SJSA1 (cell line): ENCODE measurements around the gene FBXO44. TPM values are rescaled to one million over a fixed set of nuclear protein-coding genes. Genes with fewer than 3 reads are reported as not detected.

ENCODE experiments used
- DNase-seq, 2 experiments: peaks; one replicate each; pipeline ENCODE4 v3.0.0-alpha.2; 2015 to 2020; ENCODE audit warnings: low spot score in 2 of 2, low read depth in 1 of 2
- H3K27ac ChIP-seq: fragments of 250-450 bp; sonication (Bioruptor Pico); 2 replicates; pipeline ENCODE4 v1.5.1; 2020; ENCODE audit warnings: mild to moderate bottlenecking, moderate library complexity
- H3K27me3 ChIP-seq: fragments of 250-450 bp; sonication (Bioruptor Pico); replicated peaks from 2 replicates; pipeline ENCODE4 v1.5.1; 2020; ENCODE audit warnings: mild to moderate bottlenecking, moderate library complexity
- H3K36me3 ChIP-seq: fragments of 250-450 bp; sonication (Bioruptor Pico); 2 replicates; pipeline ENCODE4 v1.5.1; 2020; ENCODE audit warnings: mild to moderate bottlenecking
- H3K4me1 ChIP-seq: fragments of 250-450 bp; sonication (Bioruptor Pico); replicated peaks from 2 replicates; pipeline ENCODE4 v1.6.1; 2021; ENCODE audit warnings: mild to moderate bottlenecking
- H3K4me3 ChIP-seq: fragments of 250-450 bp; sonication (Bioruptor Pico); 2 replicates; pipeline ENCODE4 v1.5.1; 2020; ENCODE audit warnings: mild to moderate bottlenecking
- H3K9me3 ChIP-seq: fragments of 250-450 bp; sonication (Bioruptor Pico); replicated peaks from 2 replicates; pipeline ENCODE4 v1.5.1; 2020; ENCODE audit warnings: mild to moderate bottlenecking
- total RNA-seq: library from RNA; depleted of rRNA; stranded (reverse); fragments of >200 nt; shearing (Covaris generic); gene quantifications from 2 replicates; pipeline ENCODE4 v1.2.3, GENCODE V29; 2014

Gene FBXO44
- total RNA-seq, 1 experiment from 2014 or later = 3.2 TPM

DNA sequence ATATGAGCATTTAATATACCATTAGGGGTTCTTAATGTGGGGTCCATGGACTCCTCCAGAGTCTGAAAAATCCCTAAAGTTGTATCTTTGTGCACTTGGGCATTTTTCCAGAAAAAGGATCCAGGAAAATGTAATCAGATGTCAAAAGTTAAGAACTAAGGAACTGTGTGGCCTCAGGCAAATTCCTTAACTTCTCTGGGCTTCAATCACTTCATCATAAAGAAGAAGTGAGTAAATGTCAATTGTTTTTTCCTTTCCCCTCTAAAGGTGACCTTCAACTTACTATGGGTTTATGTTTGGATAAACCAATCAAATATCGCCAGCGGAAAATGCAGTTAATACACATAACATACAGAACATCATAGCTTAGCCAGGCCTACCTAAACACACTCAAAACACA lies 23.8 kb downstream of the FBXO44 start:
- DNase-seq = no peak
- Histone ChIP-seq H3K4me3 (no peak overlapping the region), H3K36me3 (peaks cover 44% of the 10 kb centered on the region), H3K9me3 (no peaks in the 10 kb centered on the region), H3K27me3 (no peaks in the 10 kb centered on the region; the same call in 1 of the 2 replicates), H3K27ac (no peak overlapping the region), H3K4me1 (peaks cover 5% of the 10 kb centered on the region; the same call in 1 of the 2 replicates)

DNA sequence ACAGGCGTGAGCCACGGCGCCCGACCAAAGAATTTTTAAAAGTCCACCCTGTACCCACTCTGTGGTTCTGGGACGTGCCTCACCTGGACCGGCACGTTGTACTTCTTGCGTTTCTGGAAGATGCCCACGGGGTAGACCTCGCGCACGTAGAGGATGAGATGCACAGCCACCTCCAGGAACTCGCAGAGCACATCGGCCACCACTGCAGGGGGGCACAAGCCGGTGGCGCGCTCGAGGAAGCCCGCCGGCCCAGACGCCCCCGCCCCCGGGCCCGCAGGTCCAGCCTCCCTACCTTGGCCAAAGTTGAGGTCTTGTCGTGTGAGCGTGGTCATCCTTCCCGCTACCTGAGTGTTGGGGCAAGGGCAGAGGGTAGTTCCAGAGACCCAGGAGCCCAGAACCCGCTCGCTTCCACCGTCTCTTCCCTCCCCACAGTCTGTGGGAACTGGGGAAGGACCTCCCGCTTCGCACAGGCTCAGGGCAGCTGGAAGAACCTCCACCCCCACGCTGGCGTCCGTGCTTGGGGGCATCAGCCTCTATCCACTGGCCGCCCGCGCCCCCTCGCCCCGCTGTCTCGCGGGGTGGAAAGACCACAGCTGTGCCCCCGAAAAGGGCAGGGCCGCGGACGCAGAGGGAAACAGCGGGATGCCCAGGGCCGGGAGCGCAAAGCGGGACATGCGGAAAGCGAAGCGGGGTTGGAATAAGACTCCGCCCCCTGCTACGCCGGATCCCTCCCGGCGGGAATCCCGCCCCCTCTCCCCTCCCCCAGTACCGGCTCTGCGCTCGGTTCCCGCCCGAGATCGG lies 25.8 kb downstream of the FBXO44 start:
- Histone ChIP-seq H3K4me1 (peaks cover 5% of the 10 kb centered on the region; the same call in 1 of the 2 replicates), H3K36me3 (peaks cover 27% of the 10 kb centered on the region), H3K9me3 (no peaks in the 10 kb centered on the region), H3K27me3 (peaks cover 3% of the 10 kb centered on the region; the same call in 1 of the 2 replicates), H3K4me3 (peak overlapping the region; percentile 75), H3K27ac (peak overlapping the region; percentile 75)
- peak in 1 of 2 experiments; percentile 72 for DNase-seq

DNA sequence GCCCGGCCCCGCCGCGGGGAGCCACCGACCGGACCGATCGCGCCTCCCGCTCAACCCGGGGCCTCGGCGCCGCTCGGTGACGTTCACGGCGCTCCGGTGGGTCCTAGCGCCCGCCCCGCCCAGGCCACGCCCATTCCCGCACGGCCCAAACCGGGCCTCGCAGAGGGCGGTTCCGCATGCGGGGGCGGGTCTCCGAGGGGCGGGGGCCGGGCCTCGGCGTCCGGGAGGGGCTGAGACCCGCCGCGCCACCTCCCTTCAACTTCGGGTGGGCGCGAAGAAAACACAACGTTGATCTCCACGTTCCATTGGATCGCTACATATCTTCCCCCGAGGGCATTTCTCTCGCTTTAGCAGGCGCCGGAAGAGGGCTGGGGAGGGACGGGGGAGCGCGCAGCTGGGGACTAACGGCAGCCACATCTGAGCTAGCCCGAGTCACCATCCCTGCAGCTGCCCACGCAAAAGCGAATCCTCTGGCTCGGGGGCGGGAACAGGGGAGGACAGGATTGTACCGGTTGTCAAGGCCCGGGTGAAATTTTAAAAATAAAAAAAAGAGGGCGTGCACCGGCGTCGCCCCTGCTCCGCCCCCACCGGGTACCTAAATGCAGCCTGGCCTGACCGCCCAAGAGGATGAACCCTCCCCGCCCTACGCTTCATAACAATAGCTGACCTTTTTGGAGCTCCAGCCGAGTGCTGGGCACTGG lies 26.5 kb downstream of the FBXO44 start, which contains the start of gene MAD2L2:
Gene MAD2L2, minus strand, starts transcription at position 78 of the 701 bp plus-strand sequence. CDS start 547 bp downstream, outside the sequence.
- peaks cover 5% of the 10 kb centered on the region; the same call in 1 of the 2 replicates for H3K4me1 ChIP-seq
- H3K27me3 ChIP-seq = peaks cover 3% of the 10 kb centered on the region; the same call in 1 of the 2 replicates
- peaks cover 21% of the 10 kb centered on the region for H3K36me3 ChIP-seq

DNA sequence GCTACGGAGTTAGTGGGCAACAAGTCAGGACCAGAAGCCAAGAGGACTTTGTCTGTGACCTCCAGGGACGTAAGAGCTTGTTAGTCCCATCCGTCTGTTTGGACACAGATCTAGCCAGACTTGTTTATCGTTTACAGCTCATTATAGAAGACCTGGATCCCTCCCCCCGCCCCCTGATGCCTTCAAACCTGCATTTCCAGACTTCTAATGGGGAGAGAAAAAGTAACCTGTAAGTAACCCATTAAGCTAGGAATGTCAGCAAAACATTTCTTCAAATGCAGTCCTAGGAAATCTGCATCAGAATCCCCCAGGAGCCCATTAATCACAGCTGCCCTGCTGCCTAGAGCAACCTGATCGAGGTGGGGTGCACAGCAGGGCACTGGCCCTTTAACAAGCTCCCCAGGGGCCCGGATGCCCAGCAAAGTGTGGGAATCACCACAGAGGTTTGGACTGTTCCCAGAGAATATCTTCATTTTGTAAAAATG lies 27.7 kb downstream of the FBXO44 start:
- no peak overlapping the region for H3K27ac ChIP-seq
- DNase-seq = no peak
- H3K36me3 ChIP-seq = peaks cover 11% of the 10 kb centered on the region
- H3K27me3 ChIP-seq = peaks cover 3% of the 10 kb centered on the region; the same call in 1 of the 2 replicates
- no peaks in the 10 kb centered on the region for H3K9me3 ChIP-seq
- no peak overlapping the region for H3K4me3 ChIP-seq
- peaks cover 5% of the 10 kb centered on the region; the same call in 1 of the 2 replicates for H3K4me1 ChIP-seq

More for the DNA sequence above, 26.5 kb downstream of the FBXO44 start, which contains the start of gene MAD2L2:
- peak; percentile 85 to 88 for DNase-seq
- Histone ChIP-seq H3K27ac (peak within 1 kb of the TSS; percentile 75), H3K4me3 (peak within 1 kb of the TSS; percentile 75), H3K9me3 (no peaks in the 10 kb centered on the region)

DNA sequence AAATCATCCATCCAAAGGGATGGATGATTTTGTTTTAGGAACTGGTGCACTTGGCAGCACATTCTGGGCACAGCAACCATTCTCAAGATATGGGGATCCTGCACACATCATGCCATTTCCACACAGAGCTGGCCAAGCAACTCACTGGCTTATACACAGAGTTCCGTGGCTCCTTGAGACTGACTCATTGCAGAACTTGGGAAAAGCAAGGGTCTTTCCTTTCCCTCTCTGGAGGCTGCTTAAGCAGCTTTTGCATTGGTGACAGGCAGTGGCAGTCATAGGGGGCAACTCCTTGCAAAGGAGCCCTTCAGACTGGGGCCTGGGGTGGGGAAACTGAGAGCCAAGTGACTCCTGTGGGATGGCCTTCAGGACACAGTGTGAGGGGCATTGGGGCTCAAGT lies 28.1 kb downstream of the FBXO44 start:
- DNase-seq = no peak
- no peaks in the 10 kb centered on the region for H3K9me3 ChIP-seq
- H3K4me1 ChIP-seq = peaks cover 5% of the 10 kb centered on the region; the same call in 1 of the 2 replicates
- H3K27me3 ChIP-seq = peaks cover 3% of the 10 kb centered on the region; the same call in 1 of the 2 replicates
- no peak overlapping the region for H3K27ac ChIP-seq
- peaks cover 8% of the 10 kb centered on the region for H3K36me3 ChIP-seq
- no peak overlapping the region for H3K4me3 ChIP-seq

DNA sequence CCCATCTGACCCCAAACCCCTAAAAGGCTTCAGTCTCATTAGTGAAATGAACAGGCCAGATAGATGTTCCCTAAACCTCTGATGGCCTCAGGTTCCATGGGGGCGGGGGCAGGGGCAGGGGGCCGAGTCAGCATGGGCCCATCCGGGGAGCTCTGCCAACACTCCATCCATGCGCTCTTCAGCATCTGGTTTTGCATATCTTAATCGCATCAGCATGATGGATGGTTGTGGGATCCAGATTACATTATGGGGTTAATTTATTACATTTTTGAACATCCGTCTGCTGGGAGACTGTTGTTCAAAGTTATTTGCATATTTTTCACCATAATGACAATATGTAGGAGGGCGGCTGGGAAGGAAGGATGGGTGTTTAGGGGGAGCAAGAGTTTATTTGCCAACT lies 29.4 kb downstream of the FBXO44 start:
- no peak overlapping the region for H3K27ac ChIP-seq
- H3K27me3 ChIP-seq = peaks cover 3% of the 10 kb centered on the region; the same call in 1 of the 2 replicates
- H3K4me3 ChIP-seq = no peak overlapping the region
- no peaks in the 10 kb centered on the region for H3K36me3 ChIP-seq
- no peaks in the 10 kb centered on the region for H3K9me3 ChIP-seq
- no peak for DNase-seq
- H3K4me1 ChIP-seq = peaks cover 5% of the 10 kb centered on the region; the same call in 1 of the 2 replicates

DNA sequence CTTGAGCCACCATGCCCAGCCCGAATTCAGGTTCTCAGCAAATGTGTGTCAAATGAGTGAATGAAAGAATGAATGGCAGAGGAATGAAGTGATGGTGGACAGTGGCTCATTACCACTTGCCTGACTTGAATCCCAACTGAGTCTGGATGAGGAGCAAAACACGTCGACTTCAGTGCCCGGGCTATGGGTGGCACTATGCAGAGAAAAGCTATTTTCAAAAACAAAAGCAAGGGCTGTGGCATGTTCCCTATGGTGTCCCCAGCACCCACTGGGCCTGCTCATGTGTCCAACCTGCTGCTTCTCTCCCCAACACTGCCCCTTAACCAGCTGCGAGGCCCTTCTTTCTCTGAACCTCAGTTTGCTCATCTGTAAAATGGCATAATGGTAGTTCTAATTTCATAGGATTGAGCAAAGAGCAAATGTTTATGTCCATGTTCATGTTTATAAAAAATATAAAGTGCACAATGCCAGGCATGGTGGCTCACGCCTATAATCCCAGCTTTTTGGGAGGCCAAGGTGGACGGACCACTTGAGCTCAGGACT lies 30.6 kb downstream of the FBXO44 start:
- no peak for DNase-seq
- Histone ChIP-seq H3K4me1 (peaks cover 2% of the 10 kb centered on the region; the same call in 1 of the 2 replicates), H3K9me3 (no peaks in the 10 kb centered on the region), H3K4me3 (no peak overlapping the region), H3K27me3 (peaks cover 13% of the 10 kb centered on the region), H3K27ac (no peak overlapping the region), H3K36me3 (no peaks in the 10 kb centered on the region)

DNA sequence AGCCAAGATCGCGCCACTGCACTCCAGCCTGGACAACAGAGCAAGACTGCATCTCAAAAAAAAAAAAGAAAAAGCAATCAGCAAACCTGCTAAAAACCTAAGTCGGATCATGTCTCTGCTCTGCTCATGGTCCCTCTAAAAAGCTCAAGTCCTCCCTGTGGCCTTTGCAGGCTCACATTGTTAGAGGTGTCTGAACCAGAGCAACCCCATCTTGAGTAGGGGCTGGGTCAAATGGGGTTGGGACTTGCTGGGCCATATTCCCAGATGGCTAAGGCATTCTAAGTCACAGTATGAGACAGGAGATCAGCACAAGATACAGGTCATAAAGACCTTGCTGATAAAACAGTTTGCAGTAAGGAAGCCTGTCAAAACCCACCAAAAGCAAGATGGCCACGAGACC lies 33.8 kb downstream of the FBXO44 start:
- peaks cover 41% of the 10 kb centered on the region for H3K27me3 ChIP-seq
- no peaks in the 10 kb centered on the region for H3K36me3 ChIP-seq
- DNase-seq = no peak
- H3K27ac ChIP-seq = no peak overlapping the region
- peaks cover 5% of the 10 kb centered on the region for H3K4me1 ChIP-seq
- no peaks in the 10 kb centered on the region for H3K9me3 ChIP-seq
- no peak overlapping the region for H3K4me3 ChIP-seq

DNA sequence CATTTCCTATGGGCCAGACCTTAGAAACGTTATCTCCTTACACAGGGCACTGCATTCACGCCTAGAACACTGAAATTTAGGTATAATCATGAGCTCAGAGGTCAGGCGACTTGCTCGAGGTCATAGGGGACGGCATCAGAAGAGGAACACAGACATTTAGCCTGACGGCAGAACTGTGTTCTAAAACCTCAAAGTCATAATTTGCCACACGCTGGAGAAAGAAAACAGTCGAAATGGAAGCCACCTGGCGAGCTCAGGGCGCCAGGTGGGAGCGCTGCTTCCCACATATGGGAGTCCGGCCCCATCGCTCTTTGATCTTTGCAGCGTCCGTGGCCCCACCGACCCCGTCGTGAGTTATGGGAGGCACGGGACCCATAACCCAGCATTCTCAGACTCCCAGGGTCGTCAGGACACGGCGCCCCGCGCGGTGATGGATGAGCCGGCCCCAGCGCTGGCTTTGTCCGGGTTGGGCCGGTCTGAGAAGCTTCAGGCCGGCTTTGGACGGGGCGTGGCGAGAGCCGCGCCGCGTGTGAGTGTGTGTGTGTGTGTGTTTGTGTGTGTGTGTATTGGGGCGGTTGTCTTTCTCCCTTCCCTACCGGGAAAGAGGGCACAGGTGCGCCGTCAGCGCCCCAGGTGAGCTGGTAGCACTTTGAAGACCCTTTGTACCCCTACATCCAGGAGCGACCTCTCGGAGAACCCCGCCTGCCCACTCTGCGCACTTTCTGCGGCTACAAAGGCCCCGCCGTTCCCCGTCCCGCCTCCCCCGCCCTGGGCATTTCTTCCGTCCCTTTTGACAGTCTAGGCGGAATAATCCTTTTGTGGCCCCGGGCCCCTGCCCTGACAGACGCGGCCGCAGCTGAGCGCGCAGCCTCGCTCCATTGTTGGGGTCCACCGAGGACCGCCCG lies 36.0 kb downstream of the FBXO44 start:
- no peaks in the 10 kb centered on the region for H3K36me3 ChIP-seq
- H3K4me3 ChIP-seq = no peak overlapping the region
- no peaks in the 10 kb centered on the region for H3K9me3 ChIP-seq
- DNase-seq = no peak
- peaks cover 5% of the 10 kb centered on the region for H3K4me1 ChIP-seq
- no peak overlapping the region for H3K27ac ChIP-seq
- peaks cover 52% of the 10 kb centered on the region for H3K27me3 ChIP-seq

DNA sequence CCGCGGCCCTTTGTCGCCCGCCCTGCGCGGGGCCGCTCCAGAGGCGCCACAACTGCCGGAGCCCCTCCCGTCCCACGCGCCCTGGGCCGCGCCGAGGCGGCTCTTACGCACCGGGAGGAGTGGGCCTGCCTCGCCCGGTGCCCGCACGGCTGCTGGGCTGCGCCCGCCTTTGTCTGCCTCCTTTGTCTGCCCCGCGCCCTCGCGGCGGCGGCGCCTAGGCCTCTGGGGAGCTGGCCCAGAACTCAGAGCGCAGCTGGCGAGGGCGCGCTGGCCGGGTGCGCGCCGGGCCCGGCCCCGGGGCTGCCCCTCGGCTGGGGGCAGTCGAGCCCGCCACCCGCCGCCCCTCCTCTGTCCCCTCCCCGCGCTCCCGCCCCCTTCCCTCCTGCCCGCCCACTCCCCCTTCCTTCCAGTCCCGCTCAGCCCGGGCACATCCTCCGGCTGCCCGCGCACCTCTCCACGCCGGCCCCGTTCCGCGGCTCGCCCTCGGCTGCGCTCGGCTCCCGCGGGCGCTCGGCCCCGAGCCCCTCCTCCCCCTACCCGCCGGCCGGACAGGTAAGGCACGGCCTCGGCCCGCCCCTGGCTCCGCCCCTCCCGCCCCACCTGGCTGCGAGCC lies 36.7 kb downstream of the FBXO44 start, which contains the start of gene DRAXIN:
Gene DRAXIN, plus strand, starts transcription at position 409 of the 613 bp plus-strand sequence. CDS start 14,549 bp downstream, outside the sequence.
- Histone ChIP-seq H3K36me3 (no peaks in the 10 kb centered on the region), H3K27ac (no peak within 1 kb of the TSS), H3K4me1 (peaks cover 5% of the 10 kb centered on the region), H3K27me3 (peaks cover 55% of the 10 kb centered on the region), H3K4me3 (no peak within 1 kb of the TSS), H3K9me3 (no peaks in the 10 kb centered on the region)
- DNase-seq = no peak

DNA sequence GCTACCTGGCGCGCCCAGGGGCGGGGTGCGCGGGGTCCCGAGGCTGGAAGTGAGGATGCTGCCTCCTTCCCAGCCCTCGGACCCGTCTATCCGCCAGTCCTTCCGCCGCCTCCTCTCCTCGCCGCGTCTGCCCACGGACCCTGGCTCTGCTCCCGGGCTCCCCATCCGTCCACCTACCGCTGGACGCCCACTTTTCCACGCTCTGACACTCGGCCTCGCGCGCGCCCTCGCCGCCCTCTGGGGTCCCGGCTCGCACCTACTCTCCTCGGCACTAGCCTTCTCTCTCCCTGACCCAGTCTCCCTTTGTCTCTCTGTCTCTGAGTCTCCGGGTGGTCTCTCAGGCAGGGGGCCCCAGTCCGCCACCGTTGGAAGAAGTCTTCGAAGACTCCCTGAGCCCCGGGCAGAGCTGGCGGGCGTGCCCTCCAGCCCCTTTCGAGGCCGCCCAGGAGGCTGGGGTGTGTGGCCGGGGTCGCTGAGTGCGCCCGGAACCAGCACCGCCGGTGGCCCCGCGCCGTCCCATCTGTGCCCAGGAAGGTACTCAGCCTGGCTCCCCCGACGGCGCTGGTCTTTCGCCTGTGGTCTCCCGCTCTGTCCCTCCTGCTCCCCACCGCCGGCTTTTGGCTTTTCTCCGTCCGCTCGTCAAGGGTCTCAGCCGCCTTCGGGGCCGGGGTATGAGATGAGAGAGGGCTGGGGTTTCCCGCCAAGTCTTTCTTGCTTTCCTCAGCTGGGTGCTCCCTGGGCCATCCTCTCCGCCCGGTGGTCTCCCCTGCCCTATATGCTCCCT lies 37.4 kb downstream of the FBXO44 start:
- Histone ChIP-seq H3K27me3 (peaks cover 59% of the 10 kb centered on the region), H3K9me3 (no peaks in the 10 kb centered on the region), H3K4me3 (no peak overlapping the region), H3K27ac (no peak overlapping the region), H3K4me1 (peaks cover 5% of the 10 kb centered on the region), H3K36me3 (no peaks in the 10 kb centered on the region)
- DNase-seq = no peak
